SU-DHL-6 (cell line): ENCODE measurements around the gene NAE1.

ENCODE experiments used
- H2AFZ ChIP-seq: fragments of 200-600 bp; sonication (generic); 2 replicates; pipeline ENCODE4 v1.6.1; 2014; ENCODE audit warnings: low read depth, mild to moderate bottlenecking, moderate library complexity, mixed read lengths, antibody characterized with exemption, low read length; ENCODE audit not compliant: severe bottlenecking
- H3F3A ChIP-seq: fragments of 200-600 bp; shearing (Covaris generic); 2 replicates; pipeline ENCODE4 v1.6.0; 2016; ENCODE audit warnings: antibody characterized with exemption, mild to moderate bottlenecking; ENCODE audit not compliant: insufficient read depth
- H3K27ac ChIP-seq: fragments of 200-600 bp; sonication (generic); 2 replicates; pipeline ENCODE4 v1.5.1; 2016; ENCODE audit warnings: low read depth, mild to moderate bottlenecking, low read length, moderate library complexity, mixed read lengths
- H3K27me3 ChIP-seq: fragments of 200-600 bp; sonication (generic), shearing (Covaris generic); 2 replicates; pipeline ENCODE4 v1.6.0; 2014; ENCODE audit warnings: mild to moderate bottlenecking, low read length
- H3K36me3 ChIP-seq: fragments of 200-600 bp; sonication (generic); 2 replicates; pipeline ENCODE4 v1.6.1; 2014; ENCODE audit warnings: mild to moderate bottlenecking, low read length, mixed read lengths
- H3K4me2 ChIP-seq: fragments of 300-600, 200-600 bp; shearing (Covaris generic), sonication (generic); 2 replicates; pipeline ENCODE4 v1.6.0; 2014; ENCODE audit warnings: low read length, low read depth, mild to moderate bottlenecking; ENCODE audit not compliant: poor library complexity, severe bottlenecking
- H3K4me3 ChIP-seq: fragments of 200-600 bp; sonication (generic); 2 replicates; pipeline ENCODE4 v1.5.1; 2014; ENCODE audit warnings: antibody characterized with exemption, low read length, mild to moderate bottlenecking, mixed read lengths; ENCODE audit not compliant: insufficient read depth, poor library complexity, severe bottlenecking
- H3K79me2 ChIP-seq: fragments of 200-600 bp; sonication (generic); 2 replicates; pipeline ENCODE4 v1.6.1; 2014; ENCODE audit warnings: mild to moderate bottlenecking, low read length, moderate library complexity; ENCODE audit not compliant: insufficient read depth
- H3K9ac ChIP-seq: fragments of 200-600 bp; sonication (generic); 2 replicates; pipeline ENCODE4 v1.7.0; 2014; ENCODE audit warnings: mild to moderate bottlenecking, low read length
- H3K9me2 ChIP-seq: fragments of 200-600 bp; sonication (generic); replicated peaks from 2 replicates; pipeline ENCODE4 v1.6.1; 2014; ENCODE audit warnings: low read length; ENCODE audit not compliant: insufficient read depth
- H3K9me3 ChIP-seq: fragments of 200-600 bp; sonication (generic); 2 replicates; pipeline ENCODE4 v1.6.1; 2014; ENCODE audit warnings: low read length, mixed read lengths; ENCODE audit not compliant: insufficient read depth
- H4K20me1 ChIP-seq: fragments of 200-600 bp; sonication (generic); 2 replicates; pipeline ENCODE4 v1.6.1; 2014; ENCODE audit warnings: low read depth, mild to moderate bottlenecking, antibody characterized with exemption, low read length, moderate library complexity, mixed read lengths
- CTCF ChIP-seq: fragments of 200-600 bp; sonication (generic); IDR thresholded peaks from one replicate; pipeline ENCODE4 v1.5.1; 2017; ENCODE audit warnings: antibody characterized with exemption, mild to moderate bottlenecking, low read length, moderate library complexity; ENCODE audit not compliant: insufficient read depth, poor library complexity, severe bottlenecking
- EZH2phosphoT487 ChIP-seq: fragments of 200-600 bp; sonication (generic), shearing (Covaris generic); conservative IDR thresholded peaks from 2 replicates; pipeline ENCODE4 v1.6.1; 2018; ENCODE audit warnings: mild to moderate bottlenecking, antibody characterized with exemption, low read length, moderate library complexity, mixed read lengths

NAE1 gene

GRCh38 chr16:66809765-66810164, 21.0 kb downstream of the NAE1 start:
- Histone ChIP-seq H3K27me3 (no peaks in the 10 kb centered on the region), H2AFZ (no peak overlapping the region), H3K36me3 (peaks cover 17% of the 10 kb centered on the region), H3K9me3 (no peaks in the 10 kb centered on the region), H3K4me3 (no peak overlapping the region), H4K20me1 (no peaks in the 10 kb centered on the region), H3K4me2 (no peak overlapping the region), H3K79me2 (no peaks in the 10 kb centered on the region), H3F3A (no peaks in the 10 kb centered on the region), H3K27ac (no peak overlapping the region), H3K9me2 (no peaks in the 10 kb centered on the region), H3K9ac (no peak overlapping the region)
- TF ChIP-seq CTCF (no peak), EZH2phosphoT487 (no peak)

DNA sequence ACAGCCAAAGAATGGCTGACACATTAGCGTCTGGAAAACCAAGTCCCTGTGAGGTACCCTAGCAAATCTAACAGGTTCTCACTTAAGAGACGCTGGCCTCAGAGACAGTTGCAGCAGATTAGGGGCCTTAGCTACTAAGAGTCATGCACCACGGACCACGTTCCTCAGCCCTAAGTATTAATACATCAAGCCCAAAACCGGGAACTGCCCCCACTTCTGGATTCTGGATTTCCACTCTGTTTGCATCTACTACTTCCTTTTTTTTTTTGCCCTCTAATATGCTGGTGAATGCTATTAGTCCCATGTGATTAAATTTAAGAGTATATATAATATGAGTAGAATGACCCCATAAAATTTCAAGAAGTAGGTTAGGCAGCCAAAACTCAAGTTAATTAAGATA, 28.6 kb downstream of the NAE1 start:
- Histone ChIP-seq H4K20me1 (no peaks in the 10 kb centered on the region), H3K79me2 (no peaks in the 10 kb centered on the region), H3K9me3 (no peaks in the 10 kb centered on the region), H3K36me3 (peaks cover 13% of the 10 kb centered on the region), H3K9ac (no peak overlapping the region), H3K9me2 (no peaks in the 10 kb centered on the region), H3K27me3 (no peaks in the 10 kb centered on the region), H2AFZ (no peak overlapping the region), H3K4me3 (no peak overlapping the region), H3K4me2 (no peak overlapping the region), H3K27ac (no peak overlapping the region), H3F3A (peaks cover 9% of the 10 kb centered on the region; the same call in 1 of the 2 replicates)
- TF ChIP-seq CTCF: no peak
- no peak for TF ChIP-seq EZH2phosphoT487

DNA sequence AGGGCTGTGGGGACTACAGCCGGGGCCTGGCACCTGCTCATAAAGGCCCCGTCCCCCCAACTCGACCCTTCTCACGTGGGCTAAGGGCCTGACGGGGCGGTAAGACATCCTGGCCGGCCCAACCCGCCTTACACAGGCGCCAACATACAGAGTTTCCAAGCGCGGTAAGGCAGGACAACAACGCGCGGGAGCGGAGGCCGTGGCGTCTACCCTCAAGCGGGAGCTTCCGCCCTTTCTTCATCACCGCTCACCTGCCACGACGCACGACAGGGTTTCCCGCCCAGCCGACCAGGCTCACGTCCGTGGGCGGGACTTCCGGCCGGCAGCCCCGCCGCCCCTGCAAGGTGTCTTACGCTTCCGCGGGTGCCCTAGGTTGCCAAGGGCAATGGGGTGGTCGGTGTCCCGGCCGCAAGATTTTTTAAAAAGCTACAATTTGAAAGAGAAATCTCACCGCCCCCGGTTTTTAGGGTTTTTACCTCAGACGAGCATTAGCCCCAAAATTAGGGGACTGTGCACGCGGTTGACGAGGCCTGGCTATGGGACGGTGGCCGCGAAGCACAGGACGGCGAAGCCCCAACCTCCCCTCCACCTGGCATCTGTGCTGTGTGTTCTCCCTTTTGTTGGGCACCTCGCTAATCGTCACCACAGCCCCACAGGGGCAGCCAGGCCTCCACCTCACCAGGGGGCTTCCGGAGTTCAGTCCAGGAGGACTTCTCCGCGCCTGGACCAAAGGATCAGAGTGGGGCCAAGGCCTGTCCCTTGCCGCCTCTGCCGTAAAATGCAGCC, 29.3 kb downstream of the NAE1 start, which contains the start of gene TERB1:
TSS of gene TERB1 (minus strand) at position 265 of the 786 bp plus-strand sequence. CDS start 4,786 bp downstream, outside the sequence.
- Histone ChIP-seq H3F3A (peaks cover 9% of the 10 kb centered on the region; the same call in 1 of the 2 replicates), H3K4me3 (no peak within 1 kb of the TSS), H3K27me3 (no peaks in the 10 kb centered on the region), H4K20me1 (no peaks in the 10 kb centered on the region), H3K9ac (no peak within 1 kb of the TSS), H3K9me3 (no peaks in the 10 kb centered on the region), H3K9me2 (no peaks in the 10 kb centered on the region), H3K36me3 (peaks cover 13% of the 10 kb centered on the region), H2AFZ (no peak within 1 kb of the TSS), H3K79me2 (no peaks in the 10 kb centered on the region), H3K27ac (no peak within 1 kb of the TSS), H3K4me2 (no peak within 1 kb of the TSS)
- no peak for TF ChIP-seq CTCF
- TF ChIP-seq EZH2phosphoT487: no peak
